Astrocyte (in vitro differentiated cells and primary cell): Measurements from ENCODE around the gene SP3. TPM values are rescaled to one million over a fixed set of nuclear protein-coding genes. Genes with fewer than 3 reads are reported as not detected.

ENCODE experiments used
- DNase-seq: peaks from one replicate; pipeline ENCODE4 v3.0.0-alpha.2; 2010; ENCODE audit warnings: low read depth
- FAIRE-seq: peaks from 2 replicates; lab custom pipeline; 2011; peaks lifted over from hg19 to GRCh38; lab: Jason Lieb, UNC
- H2AFZ ChIP-seq: 2 replicates; pipeline ENCODE4 v1.6.0; 2012; ENCODE audit warnings: low read depth, low read length, inconsistent platforms
- H3K27ac ChIP-seq: 2 replicates; pipeline ENCODE4 v1.5.1; 2011; ENCODE audit warnings: low read depth, low read length, inconsistent platforms
- H3K27me3 ChIP-seq: 2 replicates; pipeline ENCODE4 v1.6.0; 2011; ENCODE audit warnings: low read length, inconsistent platforms; ENCODE audit not compliant: insufficient read depth
- H3K36me3 ChIP-seq: 2 replicates; pipeline ENCODE4 v1.5.1; 2011; ENCODE audit warnings: low read length, inconsistent platforms; ENCODE audit not compliant: insufficient read depth
- H3K4me1 ChIP-seq: 2 replicates; pipeline ENCODE4 v1.5.1; 2011; ENCODE audit warnings: low read length, inconsistent platforms; ENCODE audit not compliant: insufficient read depth
- H3K4me2 ChIP-seq: 2 replicates; pipeline ENCODE4 v1.6.0; 2012; ENCODE audit warnings: low read length, inconsistent platforms
- H3K4me3 ChIP-seq: 2 replicates; pipeline ENCODE4 v1.5.1; 2011; ENCODE audit warnings: low read depth, mild to moderate bottlenecking, low read length, inconsistent platforms; ENCODE audit not compliant: insufficient read depth
- H3K79me2 ChIP-seq: 2 replicates; pipeline ENCODE4 v1.6.0; 2012; ENCODE audit warnings: mild to moderate bottlenecking, low read length, inconsistent platforms; ENCODE audit not compliant: insufficient read depth
- H3K9ac ChIP-seq: 2 replicates; pipeline ENCODE4 v1.6.0; 2012; ENCODE audit warnings: mild to moderate bottlenecking, low read length, inconsistent platforms
- H3K9me3 ChIP-seq: 2 replicates; pipeline ENCODE4 v1.5.1; 2012; ENCODE audit warnings: low read depth, mild to moderate bottlenecking, low read length, inconsistent platforms; ENCODE audit not compliant: insufficient read depth
- H4K20me1 ChIP-seq: 2 replicates; pipeline ENCODE4 v1.6.0; 2012; ENCODE audit warnings: low read length, inconsistent platforms; ENCODE audit not compliant: insufficient read depth
- H3K27ac Mint-ChIP-seq: one replicate; pipeline ENCODE4 v1.8.0; 2021; ENCODE audit warnings: mild to moderate bottlenecking, mixed read lengths; ENCODE audit not compliant: unreplicated experiment
- H3K27me3 Mint-ChIP-seq: one replicate; pipeline ENCODE4 v1.8.0; 2021; ENCODE audit warnings: low read depth, mixed read lengths; ENCODE audit not compliant: unreplicated experiment
- H3K36me3 Mint-ChIP-seq: one replicate; pipeline ENCODE4 v1.8.0; 2021; ENCODE audit warnings: low read depth, mixed read lengths; ENCODE audit not compliant: unreplicated experiment
- H3K4me1 Mint-ChIP-seq: one replicate; pipeline ENCODE4 v1.8.0; 2021; ENCODE audit warnings: low read depth, mixed read lengths; ENCODE audit not compliant: unreplicated experiment
- H3K4me3 Mint-ChIP-seq: one replicate; pipeline ENCODE4 v1.8.0; 2021; ENCODE audit warnings: mild to moderate bottlenecking, moderate library complexity, mixed read lengths; ENCODE audit not compliant: unreplicated experiment
- H3K9me3 Mint-ChIP-seq: one replicate; pipeline ENCODE4 v1.8.0; 2021; ENCODE audit warnings: mild to moderate bottlenecking, mixed read lengths; ENCODE audit not compliant: unreplicated experiment
- CTCF ChIP-seq: IDR thresholded peaks from 2 replicates; pipeline ENCODE4 v1.5.1; 2011; ENCODE audit warnings: low read depth, mild to moderate bottlenecking, inconsistent platforms, low read length, moderate library complexity; ENCODE audit not compliant: insufficient read depth
- EZH2 ChIP-seq: IDR thresholded peaks from 2 replicates; pipeline ENCODE4 v1.6.1; 2012; ENCODE audit warnings: mild to moderate bottlenecking, low read length, inconsistent platforms; ENCODE audit not compliant: insufficient read depth
- total RNA-seq: library from RNA; stranded (reverse); gene quantifications from 2 replicates; pipeline ENCODE4 v1.2.1, GENCODE V29; 2021

SP3 gene
- total RNA-seq, 1 donor from 2014 or later: 59.6 TPM

GRCh38 chr2:173990970-173991819 lies 26.0 kb upstream of the SP3 start:
- H4K20me1 ChIP-seq: no peaks in the 10 kb centered on the region
- no peak overlapping the region for H3K4me3 Mint-ChIP-seq
- no peaks in the 10 kb centered on the region for H3K9me3 ChIP-seq
- H3K4me1 Mint-ChIP-seq: no peaks in the 10 kb centered on the region
- H3K27ac Mint-ChIP-seq: no peak overlapping the region
- peak overlapping the region; percentile 42 for H2AFZ ChIP-seq
- H3K9me3 Mint-ChIP-seq: no peaks in the 10 kb centered on the region
- no peaks in the 10 kb centered on the region for H3K27me3 ChIP-seq
- peaks cover 8% of the 10 kb centered on the region for H3K27me3 Mint-ChIP-seq
- no peaks in the 10 kb centered on the region for H3K79me2 ChIP-seq
- no peaks in the 10 kb centered on the region for H3K36me3 ChIP-seq
- no peak overlapping the region for H3K4me3 ChIP-seq
- FAIRE-seq (no peak), DNase-seq (no peak)
- peaks cover 6% of the 10 kb centered on the region for H3K4me1 ChIP-seq
- peak overlapping the region; percentile 57 for H3K4me2 ChIP-seq
- H3K27ac ChIP-seq: no peak overlapping the region
- TF ChIP-seq CTCF (no peak), EZH2 (no peak)
- no peak overlapping the region for H3K9ac ChIP-seq
- H3K36me3 Mint-ChIP-seq: peaks cover 5% of the 10 kb centered on the region

- Histone ChIP-seq H3K4me2 (no peak overlapping the region), H3K9me3 (no peaks in the 10 kb centered on the region), H4K20me1 (no peaks in the 10 kb centered on the region), H3K27ac (no peak overlapping the region), H3K27me3 (no peaks in the 10 kb centered on the region), H3K36me3 (no peaks in the 10 kb centered on the region), H3K9ac (no peak overlapping the region), H2AFZ (no peak overlapping the region), H3K4me3 (no peak overlapping the region), H3K79me2 (no peaks in the 10 kb centered on the region), H3K4me1 (peaks cover 6% of the 10 kb centered on the region)
- no peak for TF ChIP-seq EZH2
- TF ChIP-seq CTCF: no peak
- Mint-ChIP-seq H3K27me3 (peaks cover 8% of the 10 kb centered on the region), H3K4me3 (no peak overlapping the region), H3K4me1 (no peaks in the 10 kb centered on the region), H3K27ac (no peak overlapping the region), H3K9me3 (no peaks in the 10 kb centered on the region), H3K36me3 (peaks cover 5% of the 10 kb centered on the region)
- DNase-seq (no peak), FAIRE-seq (no peak)
Measured at GRCh38 chr2:173990245-173990644, 25.1 kb upstream of the SP3 start.

- FAIRE-seq: no peak
- no peak overlapping the region for H3K27ac Mint-ChIP-seq
Measured at GRCh38 chr2:173989884-173990215, 24.7 kb upstream of the SP3 start.

More at GRCh38 chr2:173989884-173990215, 24.7 kb upstream of the SP3 start:
- Histone ChIP-seq H3K9ac (no peak overlapping the region), H3K4me2 (no peak overlapping the region), H3K4me1 (peaks cover 6% of the 10 kb centered on the region), H3K36me3 (no peaks in the 10 kb centered on the region), H4K20me1 (no peaks in the 10 kb centered on the region), H3K4me3 (no peak overlapping the region), H3K27ac (no peak overlapping the region), H3K79me2 (no peaks in the 10 kb centered on the region), H3K27me3 (no peaks in the 10 kb centered on the region), H3K9me3 (no peaks in the 10 kb centered on the region), H2AFZ (no peak overlapping the region)
- Mint-ChIP-seq H3K4me3 (no peak overlapping the region), H3K36me3 (peaks cover 5% of the 10 kb centered on the region), H3K27me3 (peaks cover 8% of the 10 kb centered on the region), H3K4me1 (no peaks in the 10 kb centered on the region), H3K9me3 (no peaks in the 10 kb centered on the region)
- TF ChIP-seq EZH2: no peak
- TF ChIP-seq CTCF: no peak
- no peak for DNase-seq
